K562 (cell line): ENCODE results near the gene AMOTL1. TPM values are rescaled to one million over a fixed set of nuclear protein-coding genes. Genes with fewer than 3 reads are reported as not detected.

Source experiments
- ATAC-seq: fragments of 200-7000 bp; cut with Tn5 transposase; 3 replicates; pipeline ENCODE4 v1.9.1; 2020; ENCODE audit warnings: moderate library complexity
- BruUV-seq: library from RNA; stranded (reverse); fragments of 400-500 nt; replicated peaks from 2 replicates; lab custom pipeline; 2021; lab: Mats Ljungman, UMichigan
- CTCF ChIA-PET: fragments of 300-600 bp; formaldehyde crosslinking; extraction: SDS; loops from one replicate; lab custom pipeline; 2021; ENCODE audit warnings: low intra/inter-chr PET ratio; lab: Yijun Ruan, JAX
- POLR2A ChIA-PET: fragments of 300-600, 350-650 bp; sonication (Branson Sonifier 250); formaldehyde crosslinking; extraction: SDS; loops from one replicate; lab custom pipeline; 2021; ENCODE audit warnings: antibody characterized with exemption, inconsistent platforms; lab: Yijun Ruan, JAX
- DNase-seq, 4 experiments: peaks; one replicate each; pipeline versions ENCODE4 v3.0.0 to v3.0.0-alpha.2; 2011 to 2018; ENCODE audit warnings: low spot score in 3 of 4, mixed read lengths in 3 of 4; ENCODE audit errors: extremely low read depth in 1 of 4
- FAIRE-seq: peaks from 2 replicates; lab custom pipeline; 2011; peaks lifted over from hg19 to GRCh38; lab: Jason Lieb, UNC
- H2AFZ ChIP-seq: 2 replicates; pipeline ENCODE4 v1.6.0; 2011; ENCODE audit warnings: low read depth, low read length, control low read depth, inconsistent platforms
- H3K27ac ChIP-seq: fragments of 200-600 bp; 3 replicates; pipeline ENCODE4 v1.8.0; 2011; ENCODE audit warnings: low read depth, mild to moderate bottlenecking, control low read depth, inconsistent platforms, low read length, moderate library complexity, mixed read lengths; ENCODE audit errors: extremely low read depth
- H3K27me3 ChIP-seq, 2 experiments: fragments of 300-600 bp in 1 of 2; 2 replicates in 1 of 2; 3 replicates in 1 of 2; pipeline versions ENCODE4 v1.6.0 to v1.8.0; 2011; ENCODE audit warnings: inconsistent platforms in 2 of 2, low read length in 2 of 2, mild to moderate bottlenecking in 1 of 2, mixed read lengths in 1 of 2, moderate library complexity in 1 of 2; ENCODE audit not compliant: control insufficient read depth in 2 of 2, insufficient read depth in 2 of 2
- H3K36me3 ChIP-seq: fragments of 300-600 bp; 3 replicates; pipeline ENCODE4 v1.8.0; 2011; ENCODE audit warnings: mild to moderate bottlenecking, low read length, inconsistent platforms; ENCODE audit not compliant: control insufficient read depth, insufficient read depth
- H3K4me1 ChIP-seq, 2 experiments: fragments of 200-600 bp in 1 of 2; replicated peaks in 1 of 2; 2 replicates in 1 of 2; 3 replicates in 1 of 2; pipeline versions ENCODE4 v1.5.1 to v1.8.0; 2011; ENCODE audit warnings: inconsistent platforms in 2 of 2, low read length in 2 of 2, mild to moderate bottlenecking in 1 of 2, mixed read lengths in 1 of 2, moderate library complexity in 1 of 2; ENCODE audit not compliant: control insufficient read depth in 2 of 2, insufficient read depth in 2 of 2
- H3K4me2 ChIP-seq: 2 replicates; pipeline ENCODE4 v1.6.1; 2011; ENCODE audit warnings: low read length, control low read depth, inconsistent platforms, mixed read lengths; ENCODE audit not compliant: insufficient read depth
- H3K4me3 ChIP-seq: fragments of 200-600 bp; sonication (generic), shearing (Covaris generic); 2 replicates; pipeline ENCODE4 v1.5.1; 2016; ENCODE audit warnings: control low read depth, inconsistent platforms
- H3K79me2 ChIP-seq: fragments of 200-600 bp; 3 replicates; pipeline ENCODE4 v1.8.0; 2011; ENCODE audit warnings: low read length, inconsistent platforms; ENCODE audit not compliant: control insufficient read depth, insufficient read depth
- H3K9ac ChIP-seq, 2 experiments: 2 replicates each; pipeline versions ENCODE4 v1.6.0 to v1.6.1; 2011; ENCODE audit warnings: low read depth in 2 of 2, low read length in 2 of 2, control low read depth in 1 of 2, inconsistent platforms in 1 of 2, mild to moderate bottlenecking in 1 of 2, mixed read lengths in 1 of 2; ENCODE audit not compliant: insufficient read depth in 1 of 2
- H3K9me1 ChIP-seq: one replicate; pipeline ENCODE4 v1.6.0; 2011; ENCODE audit warnings: inconsistent platforms, mild to moderate bottlenecking, low read length, moderate library complexity; ENCODE audit not compliant: control insufficient read depth, insufficient read depth
- H3K9me3 ChIP-seq: replicated peaks from 2 replicates; pipeline ENCODE4 v1.5.1; 2011; ENCODE audit warnings: low read depth, low read length, inconsistent platforms; ENCODE audit not compliant: control insufficient read depth, insufficient read depth
- H4K20me1 ChIP-seq: replicated peaks from 2 replicates; pipeline ENCODE4 v1.6.1; 2011; ENCODE audit warnings: low read length, inconsistent platforms, mixed read lengths; ENCODE audit not compliant: control insufficient read depth, insufficient read depth
- ARNT ChIP-seq, 2 experiments: fragments of 450-650 bp; IDR thresholded peaks; 2 replicates each; pipeline ENCODE4 v1.6.1; 2016; ENCODE audit warnings: mild to moderate bottlenecking in 1 of 2
- SNRNP70 ChIP-seq: fragments of 200-400 bp; formaldehyde crosslinking; optimal IDR thresholded peaks from 2 replicates; pipeline ENCODE3; 2017; ENCODE audit warnings: low read depth, low read length
- ZNF175 ChIP-seq: fragments of 200-800 bp; sonication (Bioruptor generic); IDR thresholded peaks from 2 replicates; pipeline ENCODE4 v1.6.1; 2016; ENCODE audit warnings: low read depth, mild to moderate bottlenecking, missing genetic modification characterization, missing compliant biosample characterization
- ZNF707 ChIP-seq: fragments of 250-450 bp; sonication (Bioruptor Pico); conservative IDR thresholded peaks from 2 replicates; pipeline ENCODE4 v1.8.0; 2022; ENCODE audit warnings: inconsistent platforms, mild to moderate bottlenecking, moderate library complexity
- WGBS: fragments of 100-300 bp; shearing (Covaris generic); methylation state at CpG from one replicate; pipeline ENCODE4 v1.1.6; 2016; ENCODE audit warnings: low coverage, mixed read lengths; ENCODE audit not compliant: insufficient coverage; ENCODE audit errors: missing lambda C conversion rate; 5-methylcytosine and 5-hydroxymethylcytosine counted together
- in situ Hi-C: fragments of 300-500 bp; cut with MboI; formaldehyde crosslinking; loops from 4 replicates; pipeline ENCODE4 v1.15.0; 2018; ENCODE audit warnings: inconsistent platforms, mixed read lengths
- intact Hi-C: fragments of 100-400 bp; cut with micrococcal nuclease; formaldehyde crosslinking; loops from 2 replicates; pipeline ENCODE4 v1.14.2; 2022
- polyA plus RNA-seq, 8 experiments: library from polyadenylated mRNA; depleted of rRNA in 4 of 8; stranded (reverse) in 5 of 8; unstranded in 3 of 8; fragments of >200 nt; fragmentation: Nextera tagmentation in 2 of 8; fragmentation: Illumina TruSeq in 1 of 8; extraction: Ambion mirVana in 2 of 8; extraction: Trizol in 1 of 8; gene quantifications; 2 replicates each; pipeline versions ENCODE4 v1.2.1 to v1.2.3, GENCODE V29; 2011 to 2014; ENCODE audit warnings: inconsistent platforms in 1 of 8, missing spikeins in 1 of 8
- total RNA-seq, 7 experiments: library from RNA; depleted of rRNA in 6 of 7; stranded (reverse); fragments of >200 nt in 6 of 7; fragmentation: Illumina TruSeq in 2 of 7; extraction: Trizol in 2 of 7; gene quantifications; 2 replicates each; pipeline versions ENCODE4 v1.2.1 to v1.2.3, GENCODE V29; 2011 to 2021; ENCODE audit warnings: low replicate concordance in 1 of 7
- TF ChIP-seq, protein P1 (sequence below): fragments of 250-450 bp; sonication (Bioruptor Pico); IDR thresholded peaks from 2 replicates; pipeline ENCODE4 v1.9.0; 2021; ENCODE audit warnings: mild to moderate bottlenecking
- TF ChIP-seq, protein P2 (sequence below): fragments of 450-650 bp; conservative IDR thresholded peaks from 2 replicates; pipeline ENCODE4 v1.6.1; 2016; ENCODE audit warnings: missing genetic modification characterization, low read depth, mild to moderate bottlenecking, control low read depth, missing compliant biosample characterization

Gene AMOTL1
- total and polyA plus RNA-seq, 9 of the 15 experiments (the other 6 are each of a cell fraction or from before 2014, with no cell fraction given) = 4.0 to 35.4 (median 14.0) TPM

DNA sequence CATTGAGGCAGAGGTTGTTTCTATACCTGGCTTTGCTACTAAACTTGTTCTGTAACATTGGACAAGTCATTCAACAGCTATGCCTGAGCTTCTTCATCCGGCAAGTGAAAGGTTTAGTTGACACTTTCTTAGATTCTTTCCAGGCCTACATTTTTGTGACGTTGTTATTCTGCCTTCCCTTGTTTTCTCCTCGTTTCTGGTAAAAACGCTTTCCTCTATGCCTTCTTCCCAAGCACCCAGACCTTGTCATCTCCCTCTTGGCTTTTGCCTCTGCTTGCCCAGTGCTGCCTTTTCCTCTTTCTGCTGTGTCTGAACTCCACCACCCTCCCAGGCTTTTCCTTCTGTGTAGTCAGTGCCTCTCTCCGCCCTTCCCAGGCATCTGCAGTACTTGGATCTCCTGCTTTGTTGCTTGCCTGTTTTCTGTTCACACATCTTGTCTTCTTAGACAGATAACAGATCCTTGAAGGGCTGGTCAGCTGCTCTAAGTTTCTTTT, 1.4 kb upstream of the AMOTL1 start:
- Histone ChIP-seq H3K9me3 (no peaks in the 10 kb centered on the region), H4K20me1 (no peaks in the 10 kb centered on the region)
- in situ Hi-C loops = no loop called here
- ChIA-PET CTCF (no interaction called here), POLR2A (interaction anchor here (0.6 to 2.6 kb wide), 4 partner anchors 10 to 556 kb away, joined by 3 to 15 read pairs (median 4); no protein-coding TSS in a partner anchor)
- BruUV-seq = no TSS peak
- no peak for ATAC-seq
- TF ChIP-seq, protein P1, sequence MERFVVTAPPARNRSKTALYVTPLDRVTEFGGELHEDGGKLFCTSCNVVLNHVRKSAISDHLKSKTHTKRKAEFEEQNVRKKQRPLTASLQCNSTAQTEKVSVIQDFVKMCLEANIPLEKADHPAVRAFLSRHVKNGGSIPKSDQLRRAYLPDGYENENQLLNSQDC (CRISPR knock-in tag) = no peak
- TF ChIP-seq SNRNP70 (no peak), ZNF707 (CRISPR knock-in tag) (no peak), ZNF175 (CRISPR knock-in tag) (no peak), ARNT (IDR thresholded peaks at IDR 0.05) (no peak)
- TF ChIP-seq, protein P2, sequence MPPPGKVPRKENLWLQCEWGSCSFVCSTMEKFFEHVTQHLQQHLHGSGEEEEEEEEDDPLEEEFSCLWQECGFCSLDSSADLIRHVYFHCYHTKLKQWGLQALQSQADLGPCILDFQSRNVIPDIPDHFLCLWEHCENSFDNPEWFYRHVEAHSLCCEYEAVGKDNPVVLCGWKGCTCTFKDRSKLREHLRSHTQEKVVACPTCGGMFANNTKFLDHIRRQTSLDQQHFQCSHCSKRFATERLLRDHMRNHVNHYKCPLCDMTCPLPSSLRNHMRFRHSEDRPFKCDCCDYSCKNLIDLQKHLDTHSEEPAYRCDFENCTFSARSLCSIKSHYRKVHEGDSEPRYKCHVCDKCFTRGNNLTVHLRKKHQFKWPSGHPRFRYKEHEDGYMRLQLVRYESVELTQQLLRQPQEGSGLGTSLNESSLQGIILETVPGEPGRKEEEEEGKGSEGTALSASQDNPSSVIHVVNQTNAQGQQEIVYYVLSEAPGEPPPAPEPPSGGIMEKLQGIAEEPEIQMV = no peak
- TF ChIP-seq, all 486 proteins: peak for 0
- Histone ChIP-seq H3K27ac (peak overlapping the region; percentile 87; the same call in 1 of the 3 replicates), H3K27me3 (no peaks in the 10 kb centered on the region; a peak in 1 of 5 replicates), H3K79me2 (peaks cover 31% of the 10 kb centered on the region), H3K4me1 (peaks cover 20% of the 10 kb centered on the region in 2 experiments), H3K36me3 (no peaks in the 10 kb centered on the region), H3K4me2 (no peak overlapping the region; the same call in 1 of the 2 replicates), H2AFZ (peak overlapping the region; percentile 28; the same call in 1 of the 2 replicates), H3K4me3 (no peak overlapping the region), H3K9ac (no peak overlapping the region), H3K9me1 (no peaks in the 10 kb centered on the region)
- DNase-seq = peak in 1 of 4 experiments; percentile 40
- intact Hi-C loops = loop anchor here (10.0 kb wide), 2 partner anchors 198 to 242 kb away; no protein-coding TSS in a partner anchor
- FAIRE-seq = no peak
- WGBS = 17% methylated on average over 5 of the region's 5 CpGs
